NOMO-1 (cell line): Measurements from ENCODE around the gene ANTKMT.

Experiments used
- DNase-seq, 2 experiments: peaks; one replicate each; lab custom pipeline; 2025; ENCODE audit not compliant: unreplicated experiment in 2 of 2; lab: John Stamatoyannopoulos, UW

ANTKMT gene

GRCh38 chr16:726188-726437 is 5.2 kb downstream of the ANTKMT start:
- DNase-seq = no peak

- DNase-seq = peak in 1 of 2 experiments; percentile 60
These were observed 5.7 kb downstream of the ANTKMT start, which contains the start of the genes CCDC78 and HAGHL for GRCh38 chr16:726438-727290. TSS of gene CCDC78 (minus strand) at chr16:726443. CDS start at chr16:726367, 76 bp downstream. TSS of gene HAGHL (plus strand) at chr16:727106. CDS start at chr16:727510, 404 bp downstream.

DNA sequence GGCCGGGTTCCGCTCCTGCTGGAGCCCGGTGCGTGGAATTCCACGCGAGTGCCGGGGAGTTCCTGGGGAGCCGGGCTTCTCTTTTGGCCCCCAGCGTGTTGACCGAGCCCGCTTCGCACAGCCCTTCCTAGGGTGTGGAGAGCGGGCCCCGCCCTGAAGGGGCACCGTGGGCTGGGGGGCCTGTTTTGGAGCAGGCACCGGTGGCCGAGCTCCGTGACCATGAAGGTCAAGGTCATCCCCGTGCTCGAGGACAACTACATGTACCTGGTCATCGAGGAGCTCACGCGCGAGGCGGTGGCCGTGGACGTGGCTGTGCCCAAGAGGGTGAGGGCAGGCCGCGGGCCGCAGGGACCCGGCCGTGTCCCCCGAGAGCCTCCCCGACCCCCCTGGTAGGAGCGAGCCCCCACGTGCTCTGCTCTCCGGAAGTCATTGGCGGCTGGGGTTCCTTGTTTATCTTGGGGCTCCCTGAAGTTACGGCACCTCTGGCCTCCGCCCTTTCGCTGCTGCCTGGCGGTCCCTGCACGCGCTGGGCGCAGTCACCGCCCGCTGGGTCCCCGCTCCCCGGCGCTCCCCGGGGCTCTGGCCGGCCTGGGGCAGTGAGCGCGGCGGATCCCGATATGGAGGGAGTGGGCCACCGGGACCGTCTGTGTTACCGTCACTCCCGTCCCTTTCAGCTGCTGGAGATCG is 6.5 kb downstream of the ANTKMT start:
- no peak for DNase-seq

- peak; percentile 35 to 58 for DNase-seq
These were observed 7.4 kb downstream of the ANTKMT start for GRCh38 chr16:728131-728889.

GRCh38 chr16:728890-729744 is 8.2 kb downstream of the ANTKMT start:
- no peak for DNase-seq

DNA sequence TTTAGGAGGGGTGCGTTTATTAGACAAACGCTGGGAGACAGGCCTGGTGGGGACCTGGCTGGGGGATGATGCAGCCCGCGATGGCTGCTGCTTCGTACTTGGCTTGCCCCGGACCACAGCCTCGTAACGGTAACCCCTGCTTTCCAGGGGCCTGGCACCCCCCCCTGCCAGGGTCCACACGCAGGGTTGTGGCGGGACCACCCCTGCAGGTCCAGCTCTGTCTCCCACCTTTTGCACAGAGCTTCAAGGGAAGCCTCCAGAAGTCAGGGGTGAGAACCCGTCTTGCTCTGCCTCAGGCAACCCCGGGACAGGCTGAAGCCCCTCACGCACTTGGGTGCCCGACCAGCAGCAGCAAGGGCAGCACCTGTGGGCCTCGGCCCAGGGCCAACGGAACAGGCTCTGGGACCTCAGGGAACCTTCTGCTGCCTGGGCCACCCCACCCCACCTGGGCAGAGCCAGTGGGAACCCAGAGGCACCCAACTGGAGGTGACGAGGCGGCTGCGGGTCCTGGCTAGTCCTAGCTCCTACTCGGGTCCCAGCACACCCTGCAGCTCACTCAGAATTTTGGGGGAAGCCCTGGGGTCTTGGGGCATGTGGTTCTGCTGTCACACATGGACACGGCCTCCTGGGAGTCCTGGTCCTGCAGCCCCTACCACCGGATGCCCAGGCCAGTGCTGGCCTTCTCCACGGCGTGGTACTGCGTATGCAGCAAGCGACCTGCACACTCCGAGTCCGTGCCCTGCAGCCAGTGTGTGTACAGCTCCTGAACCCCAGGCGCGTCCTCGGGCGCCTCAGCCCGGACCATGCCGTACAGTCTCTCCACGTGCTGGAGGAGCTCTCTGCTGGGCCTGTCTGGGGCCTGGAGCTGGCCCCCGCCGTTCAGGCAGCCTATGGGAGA is 9.1 kb downstream of the ANTKMT start:
- no peak for DNase-seq

DNA sequence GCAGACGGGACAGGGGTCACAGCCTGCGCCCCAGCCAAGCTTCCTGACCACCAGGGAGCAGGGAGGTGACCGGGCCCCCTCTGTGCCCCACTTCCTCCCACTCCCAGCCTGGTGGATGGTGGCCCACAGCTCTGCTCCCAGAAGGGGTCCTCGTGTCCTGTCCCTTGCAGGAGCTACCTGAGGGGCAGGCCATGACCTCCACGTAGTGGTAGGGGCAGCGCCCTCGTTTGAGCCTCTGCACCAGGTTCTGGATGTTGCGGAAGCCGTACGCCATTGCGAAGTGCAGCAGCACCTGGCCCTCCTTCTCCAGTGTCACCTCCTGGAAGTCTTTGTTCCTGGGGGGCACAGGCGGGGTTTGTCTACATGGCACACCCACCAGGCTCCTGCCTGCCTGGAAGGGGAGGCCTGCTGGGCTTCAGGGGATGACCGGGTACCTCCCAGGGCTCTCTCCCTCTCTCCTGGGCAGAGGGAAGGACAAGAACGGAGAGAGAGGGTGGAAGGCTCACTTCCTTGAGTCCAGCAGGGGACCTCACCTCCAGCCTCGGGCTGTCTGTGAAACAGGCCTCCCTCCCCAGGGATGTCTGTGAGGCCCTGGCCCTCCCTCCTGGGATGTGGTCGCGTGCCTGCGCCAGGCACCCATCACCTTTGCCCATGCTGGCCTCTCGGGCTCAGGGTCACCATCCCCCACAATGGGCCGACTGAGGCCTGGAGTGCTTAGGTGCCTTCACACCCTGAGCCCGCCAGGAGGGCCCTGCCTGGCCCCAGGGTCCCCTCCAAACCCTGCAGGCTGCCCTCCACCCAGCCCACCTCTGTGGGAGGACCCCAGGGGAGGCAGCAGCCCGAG is 9.9 kb downstream of the ANTKMT start:
- no peak for DNase-seq

DNA sequence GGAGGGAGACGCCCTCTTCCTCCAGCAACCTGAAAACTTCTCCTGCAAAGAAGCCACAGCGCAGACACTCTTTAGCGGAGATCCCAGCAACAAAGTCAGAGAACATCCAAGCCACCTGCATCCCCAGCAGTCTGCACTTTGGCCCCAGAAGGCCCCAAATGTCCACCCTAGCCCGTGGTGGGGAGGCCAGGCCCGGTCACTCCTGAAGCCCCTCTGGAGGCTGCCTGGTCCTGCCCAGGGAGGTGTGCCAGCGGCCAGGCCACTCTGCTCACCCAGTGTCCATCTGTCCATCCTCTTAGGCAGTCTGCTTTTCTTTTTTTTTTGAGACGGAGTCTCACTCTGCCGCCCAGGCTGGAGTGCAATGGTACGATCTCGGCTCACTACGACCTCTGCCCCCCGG is 11.4 kb downstream of the ANTKMT start:
- no peak for DNase-seq

DNA sequence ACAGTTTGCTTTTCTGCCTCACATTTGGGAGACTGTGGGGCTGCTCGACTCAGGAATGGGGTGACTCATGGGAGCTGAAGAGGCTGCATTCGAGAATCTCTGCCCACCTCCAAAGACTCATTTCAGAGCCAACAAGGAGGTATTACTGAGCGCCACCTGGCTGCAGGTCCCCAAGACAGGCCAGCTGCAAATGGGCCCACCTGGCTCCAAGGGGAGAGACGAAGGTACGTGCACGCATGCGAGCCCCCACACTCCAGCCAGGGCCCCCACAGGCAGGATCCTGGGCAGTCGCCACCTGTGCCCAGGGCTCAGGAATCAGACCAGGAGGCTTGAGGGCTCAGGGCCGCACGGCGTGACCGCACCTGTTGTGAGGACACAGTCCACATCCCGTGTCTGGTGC is 12.0 kb downstream of the ANTKMT start:
- no peak for DNase-seq

GRCh38 chr16:733382-734207 is 12.6 kb downstream of the ANTKMT start:
- DNase-seq = no peak

DNA sequence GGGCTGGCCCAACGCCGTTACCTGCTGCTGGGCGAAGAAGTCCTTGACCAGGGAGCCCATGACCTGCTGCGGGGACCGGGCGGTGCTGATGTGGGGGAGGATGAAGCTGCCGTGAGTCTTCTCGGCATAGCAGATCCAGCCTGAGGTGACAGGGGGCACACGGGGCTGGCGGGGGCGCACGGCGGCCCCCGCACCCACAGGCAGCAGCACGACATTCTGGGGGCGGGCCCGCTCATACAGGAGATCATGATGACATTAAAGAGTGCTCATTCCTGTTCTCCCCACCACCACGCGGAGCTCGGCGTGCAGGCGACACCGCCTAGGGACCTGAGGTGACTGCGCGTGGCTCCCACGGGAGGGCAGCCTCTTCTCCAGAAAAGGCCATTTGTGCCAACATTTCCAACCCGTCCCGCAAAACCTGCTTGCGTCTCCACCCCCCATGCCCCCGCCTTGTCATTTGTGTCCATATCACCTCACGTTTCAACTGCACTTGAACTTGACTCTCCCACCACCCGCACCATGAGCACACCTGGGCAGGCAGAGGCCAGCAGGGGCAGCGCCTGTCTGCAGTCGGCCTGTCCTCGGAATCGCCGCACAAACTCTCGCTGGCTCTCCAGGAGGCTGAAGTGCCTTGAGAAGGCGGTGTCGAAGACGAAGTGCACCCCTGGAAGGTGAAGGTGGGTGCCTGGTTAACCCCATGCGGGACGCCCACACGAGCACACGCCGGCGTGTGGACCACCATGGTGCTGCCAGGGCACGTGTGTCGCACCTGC is 13.4 kb downstream of the ANTKMT start:
- DNase-seq = no peak

DNA sequence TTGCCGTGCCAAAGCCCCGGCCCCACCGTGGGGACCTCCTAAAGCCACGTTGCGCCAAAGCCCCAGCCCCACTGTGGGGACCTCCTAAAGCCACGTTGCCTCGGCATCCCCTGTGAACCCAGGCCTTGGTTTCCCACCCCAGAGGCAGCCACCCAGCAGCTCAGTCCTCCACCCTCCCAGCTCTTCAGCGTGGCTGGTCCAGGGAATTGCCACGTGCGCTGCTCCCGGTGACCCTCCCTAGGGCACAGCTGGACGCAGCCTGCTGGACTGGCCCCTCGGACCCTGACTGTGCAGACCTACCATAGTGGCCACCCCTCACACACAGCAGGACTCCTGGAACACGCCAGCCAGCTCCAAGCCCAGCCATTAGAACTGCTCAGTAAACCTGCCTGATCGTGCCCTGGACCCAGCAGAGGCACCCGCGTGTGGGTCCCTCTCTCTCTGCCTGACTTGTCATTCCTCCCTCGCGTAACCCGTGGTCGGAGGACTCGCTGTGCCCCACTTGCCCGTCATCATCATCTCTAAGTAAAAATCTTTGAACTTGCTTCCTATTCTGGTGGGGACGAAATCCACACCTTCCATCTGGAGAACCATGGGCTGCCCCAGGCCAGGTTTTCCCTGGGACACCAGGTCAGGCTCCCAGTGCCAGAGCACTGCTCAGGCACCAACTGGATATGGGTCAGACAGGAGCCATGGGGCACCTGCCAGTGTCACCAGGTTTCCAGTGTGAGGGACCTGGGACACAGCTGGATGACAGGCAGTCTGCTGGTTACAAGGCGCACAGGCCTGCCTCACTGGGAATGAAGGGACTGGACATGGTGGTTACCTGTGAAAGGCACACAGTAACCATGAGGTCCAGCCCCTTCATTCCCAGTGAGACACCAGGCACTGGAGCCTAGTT is 14.3 kb downstream of the ANTKMT start:
- DNase-seq = no peak

GRCh38 chr16:735982-736453 is 15.1 kb downstream of the ANTKMT start:
- no peak for DNase-seq

GRCh38 chr16:736936-737481 is 16.1 kb downstream of the ANTKMT start:
- DNase-seq = no peak

DNA sequence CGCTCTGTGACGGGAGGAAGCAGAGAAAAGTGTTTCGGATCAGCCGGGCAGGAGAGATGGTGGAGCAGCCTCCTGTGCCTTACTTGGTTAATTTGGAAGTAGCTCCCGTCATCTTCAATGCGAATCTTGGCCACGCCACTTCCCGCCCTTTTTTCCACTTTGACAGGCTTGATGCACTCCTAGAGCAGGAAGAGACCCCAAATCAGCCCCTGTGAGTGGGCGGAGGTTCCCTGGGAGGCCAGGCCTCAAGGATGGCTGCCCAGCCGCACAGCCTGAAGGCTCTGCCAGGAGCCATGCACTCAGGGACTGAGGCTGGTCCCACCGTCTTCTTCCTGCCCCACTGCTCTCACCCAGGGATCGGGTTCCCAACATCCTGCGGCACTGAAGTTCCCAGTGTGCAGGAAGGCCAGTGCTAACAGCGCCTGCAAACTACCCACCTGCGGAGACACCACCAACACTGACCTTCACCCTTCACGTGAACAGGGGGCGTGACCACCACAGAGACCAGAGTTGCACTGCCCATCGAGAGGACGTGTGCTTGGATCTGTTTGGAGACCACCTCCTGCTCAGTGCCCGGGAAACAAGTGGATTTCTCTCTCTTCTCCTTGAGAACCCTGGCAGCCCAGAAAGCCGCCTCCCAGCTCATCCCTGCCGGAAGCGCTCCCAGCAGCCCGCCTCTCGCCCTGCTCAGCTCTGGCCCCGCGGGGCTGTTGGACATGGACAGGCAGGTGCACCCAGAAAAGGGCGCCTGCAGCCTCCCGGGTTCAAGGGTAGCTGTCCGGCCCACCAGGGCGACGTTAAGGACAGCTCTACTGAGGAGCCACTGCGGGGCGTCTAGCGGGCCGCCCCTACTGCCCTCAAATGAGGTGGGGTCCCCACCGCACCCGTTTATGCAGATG is 18.9 kb downstream of the ANTKMT start:
- DNase-seq = no peak
